Suprapubic skin (tissue), 4 donors: Measurements from ENCODE around the gene MFAP3L. TPM values are rescaled to one million over a fixed set of nuclear protein-coding genes. Genes with fewer than 3 reads are reported as not detected.
"Not testable (repeated sequence)": the region's sequence is repeated elsewhere in the genome, so short reads cannot be mapped to it uniquely, and the experiment has no call there.

Experiments used
- DNase-seq, 2 donors: peaks; one replicate each; pipeline ENCODE4 v3.0.0-alpha.2; 2019; ENCODE audit warnings: low spot score in 2 of 2
- H3K27ac ChIP-seq: fragments of 200-600 bp; sonication (generic); one replicate; pipeline ENCODE4 v1.5.1; 2019
- H3K27me3 ChIP-seq: fragments of 200-600 bp; sonication (generic); one replicate; pipeline ENCODE4 v1.5.1; 2019
- H3K36me3 ChIP-seq: fragments of 200-600 bp; sonication (generic); one replicate; pipeline ENCODE4 v1.5.1; 2019
- H3K4me1 ChIP-seq: fragments of 200-600 bp; sonication (generic); one replicate; pipeline ENCODE4 v1.5.1; 2019
- H3K4me3 ChIP-seq: fragments of 200-600 bp; sonication (generic); one replicate; pipeline ENCODE4 v1.5.1; 2019; ENCODE audit warnings: mild to moderate bottlenecking
- H3K9me3 ChIP-seq: fragments of 200-600 bp; sonication (generic); one replicate; pipeline ENCODE4 v1.5.1; 2019
- CTCF ChIP-seq, 2 donors: fragments of 200-600 bp in 1 of 2; fragments of 450-650 bp in 1 of 2; sonication (generic) in 1 of 2; IDR thresholded peaks; one replicate each; pipeline ENCODE4 v1.5.1; 2016 to 2019; ENCODE audit warnings: antibody characterized with exemption in 2 of 2, mild to moderate bottlenecking in 1 of 2, moderate library complexity in 1 of 2
- EP300 ChIP-seq: sonication (generic); formaldehyde crosslinking; IDR thresholded peaks from one replicate; pipeline ENCODE4 v1.6.1; 2017; ENCODE audit warnings: antibody characterized with exemption
- POLR2A ChIP-seq, 2 donors: fragments of 450-650 bp; IDR thresholded peaks; one replicate each; pipeline ENCODE4 v1.6.1; 2017; ENCODE audit warnings: antibody characterized with exemption in 2 of 2, mild to moderate bottlenecking in 2 of 2, moderate library complexity in 2 of 2
- POLR2AphosphoS5 ChIP-seq, 3 donors: sonication (generic); formaldehyde crosslinking; IDR thresholded peaks; one replicate each; pipeline ENCODE4 v1.6.1; 2017; ENCODE audit warnings: antibody characterized with exemption in 3 of 3
- WGBS: methylation state at CpG from one replicate; pipeline ENCODE4 v1.1.5; 2018; 5-methylcytosine and 5-hydroxymethylcytosine counted together
- total RNA-seq, 4 donors: library from RNA; depleted of rRNA; stranded (reverse); fragments of >200 nt; gene quantifications; one replicate each; pipeline ENCODE4 v1.1.0, GENCODE V29; 2016

The MFAP3L gene
- total RNA-seq, 4 donors from 2014 or later = 41.4 to 67.0 (median 58.9) TPM

GRCh38 chr4:170052919-170053318, 26.7 kb upstream of the MFAP3L start:
- no peaks in the 10 kb centered on the region for H3K27me3 ChIP-seq
- H3K27ac ChIP-seq = no peak overlapping the region
- H3K36me3 ChIP-seq = no peaks in the 10 kb centered on the region
- TF ChIP-seq POLR2A (IDR thresholded peaks at IDR 0.05) (no peak), EP300 (no peak), CTCF (IDR thresholded peaks at IDR 0.05) (no peak), POLR2AphosphoS5 (IDR thresholded peaks at IDR 0.05) (no peak)
- DNase-seq = no peak
- H3K4me3 ChIP-seq = no peak overlapping the region
- no peaks in the 10 kb centered on the region for H3K9me3 ChIP-seq
- 73% methylated on average over 5 of the region's 5 CpGs for WGBS
- H3K4me1 ChIP-seq = no peaks in the 10 kb centered on the region

GRCh38 chr4:170051402-170051801, 25.2 kb upstream of the MFAP3L start:
- no peak for DNase-seq
- TF ChIP-seq POLR2A (IDR thresholded peaks at IDR 0.05) (no peak), POLR2AphosphoS5 (IDR thresholded peaks at IDR 0.05) (no peak), EP300 (no peak), CTCF (IDR thresholded peaks at IDR 0.05) (no peak)
- H3K4me3 ChIP-seq = no peak overlapping the region
- no peaks in the 10 kb centered on the region for H3K27me3 ChIP-seq
- no peaks in the 10 kb centered on the region for H3K9me3 ChIP-seq
- H3K36me3 ChIP-seq = no peaks in the 10 kb centered on the region
- 85% methylated on average over 2 of the region's 2 CpGs for WGBS
- no peak overlapping the region for H3K27ac ChIP-seq
- H3K4me1 ChIP-seq = no peaks in the 10 kb centered on the region

GRCh38 chr4:170049766-170050165, 23.6 kb upstream of the MFAP3L start:
- no peaks in the 10 kb centered on the region for H3K9me3 ChIP-seq
- no peak for DNase-seq
- TF ChIP-seq POLR2AphosphoS5 (IDR thresholded peaks at IDR 0.05) (no peak), CTCF (IDR thresholded peaks at IDR 0.05) (no peak), POLR2A (IDR thresholded peaks at IDR 0.05) (no peak), EP300 (no peak)
- H3K36me3 ChIP-seq = no peaks in the 10 kb centered on the region
- H3K4me3 ChIP-seq = no peak overlapping the region
- 78% methylated on average over 6 of the region's 6 CpGs for WGBS
- no peaks in the 10 kb centered on the region for H3K27me3 ChIP-seq
- no peak overlapping the region for H3K27ac ChIP-seq
- H3K4me1 ChIP-seq = no peaks in the 10 kb centered on the region

GRCh38 chr4:170047771-170048354, 21.7 kb upstream of the MFAP3L start:
- TF ChIP-seq POLR2AphosphoS5 (IDR thresholded peaks at IDR 0.05) = no peak
- TF ChIP-seq CTCF (IDR thresholded peaks at IDR 0.05) = peak; percentile 46 to 84
- Histone ChIP-seq H3K4me1 (no peaks in the 10 kb centered on the region), H3K27ac (no peak overlapping the region), H3K4me3 (no peak overlapping the region), H3K9me3 (no peaks in the 10 kb centered on the region), H3K36me3 (no peaks in the 10 kb centered on the region), H3K27me3 (no peaks in the 10 kb centered on the region)
- peak in 1 of 2 donors; percentile 84 for DNase-seq
- 19% methylated on average over 4 of the region's 4 CpGs for WGBS

GRCh38 chr4:170046156-170046555, 20.0 kb upstream of the MFAP3L start:
- H3K27me3 ChIP-seq, H3K4me1 ChIP-seq, H3K36me3 ChIP-seq, H3K9me3 ChIP-seq, H3K4me3 ChIP-seq, H3K27ac ChIP-seq, DNase-seq: not testable (repeated sequence)
- WGBS = no CpG with 5 or more reads among the region's 24 CpGs

GRCh38 chr4:170040031-170040680, 14.0 kb upstream of the MFAP3L start:
- Histone ChIP-seq H3K9me3 (no peaks in the 10 kb centered on the region), H3K27ac (no peak overlapping the region), H3K36me3 (no peaks in the 10 kb centered on the region), H3K4me1 (no peaks in the 10 kb centered on the region), H3K4me3 (no peak overlapping the region), H3K27me3 (no peaks in the 10 kb centered on the region)
- DNase-seq = no peak
- TF ChIP-seq POLR2A (IDR thresholded peaks at IDR 0.05) (no peak), CTCF (IDR thresholded peaks at IDR 0.05) (no peak), POLR2AphosphoS5 (IDR thresholded peaks at IDR 0.05) (no peak)
- WGBS = 86% methylated on average over 9 of the region's 12 CpGs
